Measurements from ENCODE around the gene IMMP2L.
"Not testable (repeated sequence)": the region's sequence is repeated elsewhere in the genome, so short reads cannot be mapped to it uniquely, and the experiment has no call there.

IMMP2L gene

GRCh38 chr7:110669410-110669809 lies 892.9 kb downstream of the IMMP2L start:
- Histone ChIP-seq H3K4me2 (ENCODE audit: low read depth, low read length, poor library complexity, severe bottlenecking) (no peak overlapping the region), H4K20me1 (ENCODE audit: low read depth, low read length) (no peaks in the 10 kb centered on the region), H3K27me3 (ENCODE audit: low read length) (no peaks in the 10 kb centered on the region), H2AFZ (ENCODE audit: low read depth, low read length, severe bottlenecking) (no peak overlapping the region), H3K9me2 (replicated peaks; ENCODE audit: insufficient read depth, low read length) (no peaks in the 10 kb centered on the region), H3K27ac (ENCODE audit: low read depth, low read length) (no peak overlapping the region), H3K4me3 (ENCODE audit: insufficient read depth, low read length, poor library complexity, severe bottlenecking) (no peak overlapping the region), H3K9me3 (ENCODE audit: insufficient read depth, low read length) (peaks cover 5% of the 10 kb centered on the region; the same call in 1 of the 2 replicates), H3K36me3 (ENCODE audit: low read length) (no peaks in the 10 kb centered on the region), H3K79me2 (ENCODE audit: insufficient read depth, low read length) (no peaks in the 10 kb centered on the region), H3F3A (ENCODE audit: insufficient read depth) (no peaks in the 10 kb centered on the region), H3K9ac (ENCODE audit: low read length) (no peak overlapping the region)
- TF ChIP-seq CTCF (IDR thresholded peaks at IDR 0.05; ENCODE audit: insufficient read depth, low read length, poor library complexity, severe bottlenecking) (no peak), EZH2phosphoT487 (conservative IDR thresholded peaks at IDR 0.05; ENCODE audit: low read length) (no peak)

- no peaks in the 10 kb centered on the region for H3F3A ChIP-seq (ENCODE audit: insufficient read depth)
- TF ChIP-seq EZH2phosphoT487 (conservative IDR thresholded peaks at IDR 0.05; ENCODE audit: low read length) = no peak
- TF ChIP-seq CTCF (IDR thresholded peaks at IDR 0.05; ENCODE audit: insufficient read depth, low read length, poor library complexity, severe bottlenecking) = no peak
- H3K27ac ChIP-seq (ENCODE audit: low read depth, low read length) = no peak overlapping the region
- H3K27me3 ChIP-seq (ENCODE audit: low read length) = no peaks in the 10 kb centered on the region
- no peak overlapping the region for H3K4me2 ChIP-seq (ENCODE audit: low read depth, low read length, poor library complexity, severe bottlenecking)
- H3K9ac ChIP-seq (ENCODE audit: low read length) = no peak overlapping the region
- no peaks in the 10 kb centered on the region for H3K9me3 ChIP-seq (ENCODE audit: insufficient read depth, low read length)
- H3K36me3 ChIP-seq (ENCODE audit: low read length) = no peaks in the 10 kb centered on the region
- no peaks in the 10 kb centered on the region for H3K9me2 ChIP-seq (replicated peaks; ENCODE audit: insufficient read depth, low read length)
- no peak overlapping the region for H2AFZ ChIP-seq (ENCODE audit: low read depth, low read length, severe bottlenecking)
- no peaks in the 10 kb centered on the region for H4K20me1 ChIP-seq (ENCODE audit: low read depth, low read length)
- H3K4me3 ChIP-seq (ENCODE audit: insufficient read depth, low read length, poor library complexity, severe bottlenecking) = no peak overlapping the region
- H3K79me2 ChIP-seq (ENCODE audit: insufficient read depth, low read length) = no peaks in the 10 kb centered on the region
Observed at GRCh38 chr7:110664803-110665202, 897.5 kb downstream of the IMMP2L start.

- H2AFZ ChIP-seq (ENCODE audit: low read depth, low read length, severe bottlenecking); H3K4me3 ChIP-seq (ENCODE audit: insufficient read depth, low read length, poor library complexity, severe bottlenecking); H3K9ac ChIP-seq (ENCODE audit: low read length); H3K27ac ChIP-seq (ENCODE audit: low read depth, low read length); H3K9me3 ChIP-seq (ENCODE audit: insufficient read depth, low read length); H3K27me3 ChIP-seq (ENCODE audit: low read length); H3K36me3 ChIP-seq (ENCODE audit: low read length); H3K79me2 ChIP-seq (ENCODE audit: insufficient read depth, low read length); H4K20me1 ChIP-seq (ENCODE audit: low read depth, low read length); H3F3A ChIP-seq (ENCODE audit: insufficient read depth); H3K9me2 ChIP-seq (replicated peaks; ENCODE audit: insufficient read depth, low read length); H3K4me2 ChIP-seq (ENCODE audit: low read depth, low read length, poor library complexity, severe bottlenecking): not testable (repeated sequence)
Observed at GRCh38 chr7:110660637-110661036, 901.7 kb downstream of the IMMP2L start.

- H3K79me2 ChIP-seq (ENCODE audit: insufficient read depth, low read length) = no peaks in the 10 kb centered on the region
- no peak overlapping the region for H2AFZ ChIP-seq (ENCODE audit: low read depth, low read length, severe bottlenecking)
- H3K9ac ChIP-seq (ENCODE audit: low read length) = no peak overlapping the region
- H3K27me3 ChIP-seq (ENCODE audit: low read length) = no peaks in the 10 kb centered on the region
- no peaks in the 10 kb centered on the region for H3K9me3 ChIP-seq (ENCODE audit: insufficient read depth, low read length)
- no peak overlapping the region for H3K4me3 ChIP-seq (ENCODE audit: insufficient read depth, low read length, poor library complexity, severe bottlenecking)
- H3K9me2 ChIP-seq (replicated peaks; ENCODE audit: insufficient read depth, low read length) = no peaks in the 10 kb centered on the region
- H3K27ac ChIP-seq (ENCODE audit: low read depth, low read length) = no peak overlapping the region
- no peak overlapping the region for H3K4me2 ChIP-seq (ENCODE audit: low read depth, low read length, poor library complexity, severe bottlenecking)
- H4K20me1 ChIP-seq (ENCODE audit: low read depth, low read length) = no peaks in the 10 kb centered on the region
- TF ChIP-seq EZH2phosphoT487 (conservative IDR thresholded peaks at IDR 0.05; ENCODE audit: low read length) (no peak), CTCF (IDR thresholded peaks at IDR 0.05; ENCODE audit: insufficient read depth, low read length, poor library complexity, severe bottlenecking) (no peak)
- H3F3A ChIP-seq (ENCODE audit: insufficient read depth) = no peaks in the 10 kb centered on the region
- H3K36me3 ChIP-seq (ENCODE audit: low read length) = no peaks in the 10 kb centered on the region
Observed at GRCh38 chr7:110650328-110650727, 912.0 kb downstream of the IMMP2L start.

Measured in SU-DHL-6 (cell line).